Activated CD8-positive, alpha-beta T cell treated with anti-CD3 and anti-CD28 coated beads for 36 hours (primary cell): ENCODE results near the gene ITPRIPL2. TPM values are rescaled to one million over a fixed set of nuclear protein-coding genes. Genes with fewer than 3 reads are reported as not detected.

ENCODE experiments used
- ATAC-seq: fragments of 200-7000 bp; cut with Tn5 transposase; one replicate; pipeline ENCODE4 v1.10.0; 2021; ENCODE audit warnings: mild to moderate bottlenecking, moderate library complexity
- CTCF ChIA-PET: fragments of 350-600 bp; sonication (Branson Sonifier 250); formaldehyde crosslinking; loops from one replicate; lab custom pipeline; 2021; ENCODE audit warnings: antibody characterized with exemption; lab: Charles Lee
- POLR2A ChIA-PET: fragments of 350-600 bp; sonication (Branson Sonifier 250); formaldehyde crosslinking; loops from one replicate; lab custom pipeline; 2021; ENCODE audit warnings: antibody characterized with exemption; lab: Charles Lee
- DNase-seq: peaks from one replicate; pipeline ENCODE4 v3.0.0-alpha.2; 2020
- H3K27ac Mint-ChIP-seq: one replicate; pipeline ENCODE4 v1.8.0; 2021; ENCODE audit warnings: mild to moderate bottlenecking, mixed read lengths
- H3K27me3 Mint-ChIP-seq: one replicate; pipeline ENCODE4 v1.8.0; 2021; ENCODE audit warnings: mixed read lengths
- H3K36me3 Mint-ChIP-seq: one replicate; pipeline ENCODE4 v1.8.0; 2021; ENCODE audit warnings: low read depth, mixed read lengths
- H3K4me1 Mint-ChIP-seq: one replicate; pipeline ENCODE4 v1.8.0; 2021; ENCODE audit warnings: low read depth, mixed read lengths
- H3K4me3 Mint-ChIP-seq: one replicate; pipeline ENCODE4 v1.8.0; 2021; ENCODE audit warnings: mild to moderate bottlenecking, moderate library complexity, mixed read lengths
- H3K9me3 Mint-ChIP-seq: one replicate; pipeline ENCODE4 v1.8.0; 2021; ENCODE audit warnings: mixed read lengths
- intact Hi-C: fragments of 100-400 bp; cut with micrococcal nuclease; formaldehyde crosslinking; loops from one replicate; pipeline ENCODE4 v1.10.0; 2022
- total RNA-seq, 2 experiments: library from RNA; stranded (reverse); gene quantifications; one replicate each; pipeline ENCODE4 v1.2.3, GENCODE V29; 2021
- TF ChIP-seq, protein P1 (sequence below): fragments of 200-600 bp; IDR thresholded peaks from one replicate; pipeline ENCODE4 v1.8.0; 2022; ENCODE audit warnings: antibody characterized with exemption, mild to moderate bottlenecking

Gene ITPRIPL2
- total RNA-seq, 2 experiments from 2014 or later: 1.3 to 1.9 TPM

DNA sequence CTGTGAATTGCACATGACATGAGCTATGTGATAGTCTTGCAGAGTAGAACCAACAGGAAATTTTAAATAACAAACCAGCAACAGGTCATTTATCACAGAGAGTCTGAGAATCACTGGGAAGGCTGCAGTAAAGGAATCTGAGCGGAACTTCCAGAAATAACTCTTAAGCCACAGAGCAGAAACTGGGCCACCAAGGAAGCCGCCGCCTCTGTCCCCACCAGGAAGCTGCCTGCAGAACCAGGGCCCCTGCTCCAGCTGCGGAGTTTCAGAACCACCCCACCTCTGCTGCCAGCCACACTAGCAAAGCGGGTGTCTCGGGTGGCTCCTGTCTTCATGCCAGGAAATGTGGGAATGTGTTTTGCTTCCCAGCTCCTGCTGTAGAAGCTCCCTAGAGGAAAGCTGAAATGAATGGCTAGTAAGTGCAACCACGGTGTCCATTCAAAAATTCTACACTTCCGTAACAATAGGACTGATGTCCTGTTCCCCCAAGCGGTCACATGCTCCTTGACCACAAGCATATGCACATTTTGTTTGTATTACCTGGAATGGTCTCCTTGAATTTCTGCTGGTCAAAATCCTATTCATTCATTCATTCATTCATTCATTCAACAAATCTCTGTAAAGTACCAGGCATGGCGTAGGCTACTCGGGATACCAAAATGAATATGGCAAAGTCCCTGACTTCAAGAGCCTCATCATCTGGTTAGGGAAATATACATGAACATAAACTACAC, 7.7 kb upstream of the ITPRIPL2 start:
- intact Hi-C loops: no loop called here
- Mint-ChIP-seq H3K9me3 (no peaks in the 10 kb centered on the region), H3K27me3 (peaks cover 4% of the 10 kb centered on the region), H3K4me3 (no peak overlapping the region), H3K4me1 (peaks cover 3% of the 10 kb centered on the region), H3K27ac (no peak overlapping the region), H3K36me3 (no peaks in the 10 kb centered on the region)
- ChIA-PET CTCF (interaction anchor here (2.7 kb wide), 1 partner anchor 20 kb away, joined by 10 read pairs; no protein-coding TSS in a partner anchor), POLR2A (no interaction called here)
- no peak for ATAC-seq
- DNase-seq: no peak
- TF ChIP-seq, protein P1, sequence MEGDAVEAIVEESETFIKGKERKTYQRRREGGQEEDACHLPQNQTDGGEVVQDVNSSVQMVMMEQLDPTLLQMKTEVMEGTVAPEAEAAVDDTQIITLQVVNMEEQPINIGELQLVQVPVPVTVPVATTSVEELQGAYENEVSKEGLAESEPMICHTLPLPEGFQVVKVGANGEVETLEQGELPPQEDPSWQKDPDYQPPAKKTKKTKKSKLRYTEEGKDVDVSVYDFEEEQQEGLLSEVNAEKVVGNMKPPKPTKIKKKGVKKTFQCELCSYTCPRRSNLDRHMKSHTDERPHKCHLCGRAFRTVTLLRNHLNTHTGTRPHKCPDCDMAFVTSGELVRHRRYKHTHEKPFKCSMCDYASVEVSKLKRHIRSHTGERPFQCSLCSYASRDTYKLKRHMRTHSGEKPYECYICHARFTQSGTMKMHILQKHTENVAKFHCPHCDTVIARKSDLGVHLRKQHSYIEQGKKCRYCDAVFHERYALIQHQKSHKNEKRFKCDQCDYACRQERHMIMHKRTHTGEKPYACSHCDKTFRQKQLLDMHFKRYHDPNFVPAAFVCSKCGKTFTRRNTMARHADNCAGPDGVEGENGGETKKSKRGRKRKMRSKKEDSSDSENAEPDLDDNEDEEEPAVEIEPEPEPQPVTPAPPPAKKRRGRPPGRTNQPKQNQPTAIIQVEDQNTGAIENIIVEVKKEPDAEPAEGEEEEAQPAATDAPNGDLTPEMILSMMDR: no peak

DNA sequence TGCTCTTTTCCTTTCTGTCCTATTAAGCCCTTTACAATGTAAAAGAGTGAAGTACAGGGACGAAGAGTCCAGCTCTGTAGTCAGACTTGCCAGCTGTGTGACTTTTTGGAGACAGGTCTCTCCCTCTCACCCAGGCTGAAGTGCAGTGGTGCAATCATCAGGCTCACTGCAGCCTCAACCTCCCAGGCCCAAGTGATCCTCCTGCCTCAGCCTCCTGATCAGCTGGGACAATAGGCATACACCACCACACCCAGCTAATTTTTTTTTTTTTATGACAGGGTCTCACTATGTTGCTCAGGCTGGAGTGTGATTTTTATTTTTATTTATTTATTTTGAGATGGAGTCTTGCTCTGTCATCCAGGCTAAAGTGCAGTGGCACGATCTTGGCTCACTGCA, 7.1 kb upstream of the ITPRIPL2 start:
- ATAC-seq (no peak), DNase-seq (no peak)
- Mint-ChIP-seq H3K9me3 (no peaks in the 10 kb centered on the region), H3K4me1 (peaks cover 3% of the 10 kb centered on the region), H3K4me3 (no peak overlapping the region), H3K27me3 (peaks cover 4% of the 10 kb centered on the region), H3K27ac (no peak overlapping the region), H3K36me3 (no peaks in the 10 kb centered on the region)
- ChIA-PET CTCF (interaction anchor here (2.7 kb wide), 1 partner anchor 20 kb away, joined by 10 read pairs; no protein-coding TSS in a partner anchor), POLR2A (no interaction called here)
- TF ChIP-seq, protein P1: no peak
- intact Hi-C loops: no loop called here

DNA sequence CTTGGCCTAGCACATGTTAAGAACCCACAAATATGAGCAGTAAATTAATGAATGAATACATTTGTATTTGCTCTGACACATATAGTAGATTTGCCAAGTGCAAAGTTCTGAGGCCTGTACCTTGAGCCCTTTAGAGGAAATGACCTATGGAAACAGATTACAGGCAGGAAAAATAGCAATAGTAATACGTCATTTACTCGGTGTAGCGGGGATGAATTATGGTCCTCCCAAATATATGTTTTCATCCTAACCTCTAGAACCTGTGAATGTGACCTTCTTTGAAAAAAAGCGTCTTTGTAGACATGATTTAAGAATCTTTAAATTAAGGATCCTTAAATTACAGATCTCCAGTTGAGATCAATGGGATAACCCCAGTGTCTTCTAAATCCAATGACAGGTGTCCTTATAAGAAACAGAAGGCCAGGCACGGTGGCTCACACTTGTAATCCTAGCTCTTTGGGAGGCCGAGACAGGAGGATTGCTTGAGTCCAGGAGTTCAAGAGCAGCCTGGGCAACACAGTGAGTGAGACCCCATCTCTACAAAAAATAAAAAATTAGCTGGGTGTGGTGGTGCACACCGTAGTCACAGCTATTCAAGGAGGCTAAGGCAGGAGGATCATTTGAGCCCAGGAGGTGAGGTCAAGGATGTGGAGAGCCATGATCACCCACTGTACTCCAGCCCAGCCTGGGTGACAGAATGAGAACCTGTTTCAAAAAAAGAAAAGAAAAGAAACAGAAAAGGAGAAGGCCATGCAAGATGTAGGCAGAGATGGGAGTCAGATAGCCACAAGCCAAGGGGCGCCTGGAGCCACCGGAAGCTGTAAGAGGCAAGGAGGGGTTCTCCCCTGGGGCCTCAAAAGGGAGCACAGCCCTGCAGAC, 5.1 kb upstream of the ITPRIPL2 start:
- CTCF ChIA-PET: no interaction called here
- no peak for ATAC-seq
- intact Hi-C loops: no loop called here

DNA sequence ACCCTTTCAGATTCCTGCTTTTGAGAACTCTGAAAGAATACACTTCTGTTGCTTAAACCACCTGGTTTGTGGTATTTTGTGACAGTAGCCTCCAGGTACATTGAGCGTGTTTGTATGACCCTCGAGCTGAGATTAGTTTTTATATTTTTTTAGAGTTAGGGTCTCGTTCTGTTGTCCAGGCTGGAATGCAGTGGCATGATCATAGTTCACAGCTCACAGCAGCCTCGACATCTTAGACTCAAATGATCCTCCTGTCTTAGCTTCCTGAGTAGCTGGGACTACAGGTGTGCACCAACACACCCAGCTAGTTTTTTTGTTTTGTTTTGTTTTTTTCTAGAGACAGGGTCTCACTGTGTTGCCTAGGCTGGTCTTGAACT, 4.5 kb upstream of the ITPRIPL2 start:
- ATAC-seq (no peak), DNase-seq (no peak)
- intact Hi-C loops: no loop called here
- Mint-ChIP-seq H3K27me3 (peaks cover 17% of the 10 kb centered on the region), H3K36me3 (no peaks in the 10 kb centered on the region), H3K4me3 (no peak overlapping the region), H3K4me1 (peaks cover 5% of the 10 kb centered on the region), H3K27ac (no peak overlapping the region), H3K9me3 (no peaks in the 10 kb centered on the region)
- ChIA-PET POLR2A (no interaction called here), CTCF (no interaction called here)
- TF ChIP-seq, protein P1: no peak

More for the DNA sequence above, 5.1 kb upstream of the ITPRIPL2 start:
- POLR2A ChIA-PET: no interaction called here
- DNase-seq: no peak
- H3K36me3 Mint-ChIP-seq: no peaks in the 10 kb centered on the region
- peaks cover 5% of the 10 kb centered on the region for H3K4me1 Mint-ChIP-seq
- H3K27me3 Mint-ChIP-seq: peaks cover 17% of the 10 kb centered on the region
- H3K9me3 Mint-ChIP-seq: no peaks in the 10 kb centered on the region
- TF ChIP-seq, protein P1: no peak
- no peak overlapping the region for H3K27ac Mint-ChIP-seq
- no peak overlapping the region for H3K4me3 Mint-ChIP-seq
